Fibroblast of villous mesenchyme (primary cell): ENCODE data around the gene HTD2. TPM values are rescaled to one million over a fixed set of nuclear protein-coding genes. Genes with fewer than 3 reads are reported as not detected.
A peak's percentile ranks its signal among the peaks of the same experiment; 100 is the strongest.
"Not testable (repeated sequence)": the region's sequence is repeated elsewhere in the genome, so short reads cannot be mapped to it uniquely, and the experiment has no call there.

Source experiments
- DNase-seq: peaks from one replicate; pipeline ENCODE4 v3.0.0-alpha.2; 2010; ENCODE audit warnings: low read depth
- H3K4me3 ChIP-seq: 2 replicates; pipeline ENCODE4 v1.5.1; 2011; ENCODE audit warnings: low read depth, mild to moderate bottlenecking, low read length
- total RNA-seq: library from RNA; depleted of rRNA; stranded (reverse); fragments of >200 nt; gene quantifications from 2 replicates; pipeline ENCODE4 v1.2.3, GENCODE V29; 2012
- TF ChIP-seq, protein P1 (sequence below): IDR thresholded peaks from 2 replicates; pipeline ENCODE4 v1.5.1; 2012; ENCODE audit warnings: low read depth, mild to moderate bottlenecking, low read length; ENCODE audit not compliant: insufficient read depth

The HTD2 gene
- total RNA-seq, 1 donor: 9.9 TPM

DNA sequence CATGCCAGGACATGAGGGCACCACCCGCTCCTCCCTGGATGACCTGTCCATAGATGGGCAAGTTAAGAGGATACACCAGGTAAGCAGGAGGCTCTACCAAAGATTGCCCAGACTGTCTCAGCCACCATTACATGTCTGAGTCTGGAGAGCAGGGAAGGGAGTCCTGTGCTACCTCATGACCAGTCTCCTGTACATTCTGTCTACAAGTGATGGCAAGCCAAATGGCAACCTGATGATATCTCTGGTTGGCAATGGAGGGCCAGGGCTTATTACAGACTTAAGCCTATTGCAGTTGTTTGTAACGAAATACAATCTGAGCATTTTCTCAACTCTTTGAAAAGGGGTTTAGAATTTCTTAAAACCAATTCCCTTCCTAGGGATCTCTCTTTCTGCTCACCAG, 37.0 kb upstream of the HTD2 start:
- no peak overlapping the region for H3K4me3 ChIP-seq
- no peak for DNase-seq
- TF ChIP-seq, protein P1, sequence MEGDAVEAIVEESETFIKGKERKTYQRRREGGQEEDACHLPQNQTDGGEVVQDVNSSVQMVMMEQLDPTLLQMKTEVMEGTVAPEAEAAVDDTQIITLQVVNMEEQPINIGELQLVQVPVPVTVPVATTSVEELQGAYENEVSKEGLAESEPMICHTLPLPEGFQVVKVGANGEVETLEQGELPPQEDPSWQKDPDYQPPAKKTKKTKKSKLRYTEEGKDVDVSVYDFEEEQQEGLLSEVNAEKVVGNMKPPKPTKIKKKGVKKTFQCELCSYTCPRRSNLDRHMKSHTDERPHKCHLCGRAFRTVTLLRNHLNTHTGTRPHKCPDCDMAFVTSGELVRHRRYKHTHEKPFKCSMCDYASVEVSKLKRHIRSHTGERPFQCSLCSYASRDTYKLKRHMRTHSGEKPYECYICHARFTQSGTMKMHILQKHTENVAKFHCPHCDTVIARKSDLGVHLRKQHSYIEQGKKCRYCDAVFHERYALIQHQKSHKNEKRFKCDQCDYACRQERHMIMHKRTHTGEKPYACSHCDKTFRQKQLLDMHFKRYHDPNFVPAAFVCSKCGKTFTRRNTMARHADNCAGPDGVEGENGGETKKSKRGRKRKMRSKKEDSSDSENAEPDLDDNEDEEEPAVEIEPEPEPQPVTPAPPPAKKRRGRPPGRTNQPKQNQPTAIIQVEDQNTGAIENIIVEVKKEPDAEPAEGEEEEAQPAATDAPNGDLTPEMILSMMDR: no peak

DNA sequence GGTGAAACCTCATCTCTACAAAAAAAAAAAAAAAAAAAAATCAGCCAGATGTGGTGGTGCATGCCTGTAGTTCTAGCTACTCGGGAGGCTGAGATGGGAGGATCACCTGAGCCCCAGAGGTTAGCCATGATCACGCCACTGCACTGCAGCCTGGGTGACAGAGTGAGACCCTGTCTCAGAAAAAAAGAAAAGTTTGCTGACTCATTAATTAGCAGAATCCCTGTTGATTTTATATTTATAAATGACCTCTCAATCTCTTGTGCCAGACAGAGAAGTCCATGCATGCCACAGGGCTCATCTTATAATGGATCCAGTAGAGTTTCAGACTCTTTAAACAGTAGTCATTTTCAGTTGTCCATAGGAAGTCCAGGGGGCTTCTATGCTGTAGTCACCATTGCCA, 35.8 kb upstream of the HTD2 start:
- H3K4me3 ChIP-seq: no peak overlapping the region
- TF ChIP-seq, protein P1: no peak
- no peak for DNase-seq

DNA sequence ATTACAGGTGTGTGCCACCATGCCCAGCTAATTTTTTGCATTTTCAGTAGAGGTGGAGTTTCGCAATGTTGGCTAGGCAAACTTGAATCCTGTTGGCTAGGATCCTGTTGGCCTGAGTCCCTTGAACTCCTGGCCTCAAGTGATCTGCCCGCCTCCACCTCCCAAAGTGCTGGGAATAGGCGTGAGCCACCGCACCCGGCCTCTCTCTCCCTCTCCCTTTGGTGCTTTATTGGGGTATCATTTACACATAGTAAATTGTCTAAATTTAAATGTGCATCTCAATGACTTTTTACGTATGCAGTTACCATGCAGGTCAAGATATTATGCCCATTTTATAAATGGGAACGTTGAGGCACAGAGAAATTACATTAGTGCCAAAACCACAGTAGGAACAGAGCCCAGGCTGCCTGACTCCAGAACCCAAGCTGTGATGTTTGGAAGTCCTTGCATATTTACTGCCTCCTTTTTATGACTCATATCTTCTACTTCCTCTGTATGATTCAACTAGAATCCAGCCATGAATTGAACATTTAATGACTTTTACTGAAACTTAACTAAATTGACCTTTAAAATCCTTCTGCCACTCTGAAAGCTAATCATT, 34.3 kb upstream of the HTD2 start:
- peak; percentile 79 for DNase-seq
- TF ChIP-seq, protein P1: no peak
- H3K4me3 ChIP-seq: no peak overlapping the region

DNA sequence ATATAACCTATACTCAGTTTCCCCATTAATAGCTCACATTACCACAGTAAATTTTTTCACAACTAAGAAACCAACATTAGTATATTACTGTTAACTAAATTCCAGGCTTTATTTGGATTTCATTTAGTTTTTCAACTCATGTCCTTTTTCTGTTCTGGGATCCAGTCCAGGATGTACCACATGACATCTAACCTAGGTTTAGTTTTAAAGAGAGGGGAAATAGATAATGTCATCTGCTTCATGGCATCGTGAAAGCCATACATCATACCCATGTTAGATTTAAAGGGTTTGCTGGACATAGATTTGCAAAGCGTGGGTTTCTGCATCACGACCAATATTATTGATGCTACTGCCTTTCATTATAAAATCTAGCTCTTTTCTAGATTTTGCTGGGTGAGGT, 33.4 kb upstream of the HTD2 start:
- DNase-seq: no peak
- TF ChIP-seq, protein P1: no peak
- H3K4me3 ChIP-seq: no peak overlapping the region

DNA sequence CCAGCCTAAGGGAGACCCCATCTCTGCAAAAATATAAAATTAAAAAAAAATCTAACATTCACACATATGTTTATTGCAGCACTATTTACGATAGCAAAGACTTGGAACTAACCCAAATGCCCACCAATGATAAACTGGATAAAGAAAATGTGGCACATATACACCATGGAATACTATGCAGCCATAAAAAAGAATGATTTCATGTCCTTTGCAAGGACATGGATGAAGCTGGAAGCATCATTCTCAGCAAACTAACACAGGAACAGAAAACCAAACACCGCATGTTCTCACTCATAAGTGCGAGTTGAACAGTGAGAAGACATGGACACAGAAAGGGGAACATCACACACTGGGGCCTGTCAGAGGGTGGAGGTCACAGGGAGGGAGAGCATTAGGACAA, 33.0 kb upstream of the HTD2 start:
- H3K4me3 ChIP-seq, DNase-seq: not testable (repeated sequence)

DNA sequence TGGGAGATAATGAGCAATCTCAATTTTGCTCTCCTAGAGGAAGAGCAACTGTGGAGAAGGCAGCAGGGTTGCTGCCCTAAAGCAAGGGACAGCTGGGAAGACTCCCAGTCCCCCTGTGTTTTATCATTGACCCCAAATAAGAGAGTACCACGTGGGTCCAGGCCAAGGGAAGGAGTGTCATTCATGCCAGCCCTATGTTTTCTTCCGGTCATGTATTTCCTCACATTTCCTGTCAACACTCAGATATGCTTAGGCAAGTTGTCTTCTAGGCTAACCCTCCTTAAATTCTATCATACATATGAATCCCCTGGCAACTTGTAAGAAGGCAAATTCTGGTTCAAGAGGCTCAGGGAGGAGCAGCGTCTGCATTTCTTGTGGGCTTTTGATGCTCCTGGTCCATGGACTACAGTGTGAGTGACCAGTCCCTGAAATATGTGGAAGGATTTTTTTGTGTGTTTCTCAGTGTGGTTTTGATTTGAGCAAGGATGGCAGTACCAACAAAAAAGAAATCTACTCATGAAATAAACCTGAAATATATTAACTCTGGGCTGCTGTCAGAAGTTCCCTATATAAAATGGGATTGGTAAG, 32.2 kb upstream of the HTD2 start:
- TF ChIP-seq, protein P1: no peak
- no peak for DNase-seq
- no peak overlapping the region for H3K4me3 ChIP-seq

DNA sequence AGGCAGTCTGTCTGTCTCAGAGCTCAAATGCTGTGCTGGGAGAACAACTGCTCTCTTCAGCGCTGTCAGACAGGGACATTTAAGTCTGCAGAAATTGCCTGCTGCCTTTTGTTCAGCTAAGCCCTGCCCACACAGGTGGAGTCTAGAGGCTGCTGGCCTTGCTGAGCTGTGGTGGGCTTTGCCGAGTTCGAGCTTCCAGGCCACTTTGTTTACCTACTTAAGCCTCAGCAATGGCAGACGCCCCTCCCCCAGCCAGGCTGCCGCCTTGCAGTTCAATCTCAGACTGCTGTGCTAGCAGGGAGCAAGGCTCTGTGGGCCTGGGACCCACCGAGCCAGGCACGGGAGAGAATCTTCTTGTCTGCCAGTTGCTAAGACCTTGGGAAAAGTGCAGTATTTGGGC, 25.3 kb upstream of the HTD2 start:
- TF ChIP-seq, protein P1: no peak

More for the DNA sequence above, 25.3 kb upstream of the HTD2 start:
- DNase-seq: no peak
- H3K4me3 ChIP-seq: no peak overlapping the region
